Ectodermal cell (in vitro differentiated cells): ENCODE measurements around the gene LRP1-AS.

Experiments
- H3K27ac ChIP-seq: 2 replicates; pipeline ENCODE4 v1.7.0; 2013; ENCODE audit warnings: mild to moderate bottlenecking, low read depth, low read length; ENCODE audit not compliant: insufficient read depth, poor library complexity, severe bottlenecking
- H3K27me3 ChIP-seq: 2 replicates; pipeline ENCODE4 v1.7.0; 2013; ENCODE audit warnings: mild to moderate bottlenecking, low read length; ENCODE audit not compliant: insufficient read depth, control insufficient read depth, poor library complexity, severe bottlenecking
- H3K36me3 ChIP-seq: one replicate; pipeline ENCODE4 v1.7.0; 2013; ENCODE audit warnings: low read length; ENCODE audit not compliant: control insufficient read depth, insufficient read depth
- H3K4me1 ChIP-seq: one replicate; pipeline ENCODE4 v1.7.0; 2013; ENCODE audit warnings: low read length; ENCODE audit not compliant: control insufficient read depth, insufficient read depth
- H3K4me3 ChIP-seq: 2 replicates; pipeline ENCODE4 v1.7.0; 2013; ENCODE audit warnings: low read depth, low read length, control low read depth; ENCODE audit not compliant: insufficient read depth
- H3K9me3 ChIP-seq: 2 replicates; pipeline ENCODE4 v1.7.0; 2013; ENCODE audit warnings: mild to moderate bottlenecking, low read length, moderate library complexity; ENCODE audit not compliant: control insufficient read depth
- WGBS, 2 experiments: methylation state at CpG; one replicate each; pipeline ENCODE4 v1.1.7; 2013; ENCODE audit warnings: missing lambda C conversion rate in 2 of 2; 5-methylcytosine and 5-hydroxymethylcytosine counted together

The LRP1-AS gene

GRCh38 chr12:57161491-57161890 is 14.1 kb upstream of the LRP1-AS start:
- WGBS, 2 experiments = 95 to 97% methylated on average over 7 of the region's 7 CpGs
- Histone ChIP-seq H3K27me3 (no peaks in the 10 kb centered on the region), H3K4me3 (no peak overlapping the region), H3K36me3 (peaks cover 53% of the 10 kb centered on the region), H3K27ac (no peak overlapping the region), H3K4me1 (no peaks in the 10 kb centered on the region), H3K9me3 (no peaks in the 10 kb centered on the region)

GRCh38 chr12:57160741-57161140 is 13.3 kb upstream of the LRP1-AS start:
- no peaks in the 10 kb centered on the region for H3K27me3 ChIP-seq
- WGBS, 2 experiments = 97% methylated on average over 14 of the region's 14 CpGs
- H3K27ac ChIP-seq = no peak overlapping the region
- H3K9me3 ChIP-seq = no peaks in the 10 kb centered on the region
- H3K4me3 ChIP-seq = no peak overlapping the region
- H3K36me3 ChIP-seq = peaks cover 53% of the 10 kb centered on the region
- H3K4me1 ChIP-seq = no peaks in the 10 kb centered on the region

DNA sequence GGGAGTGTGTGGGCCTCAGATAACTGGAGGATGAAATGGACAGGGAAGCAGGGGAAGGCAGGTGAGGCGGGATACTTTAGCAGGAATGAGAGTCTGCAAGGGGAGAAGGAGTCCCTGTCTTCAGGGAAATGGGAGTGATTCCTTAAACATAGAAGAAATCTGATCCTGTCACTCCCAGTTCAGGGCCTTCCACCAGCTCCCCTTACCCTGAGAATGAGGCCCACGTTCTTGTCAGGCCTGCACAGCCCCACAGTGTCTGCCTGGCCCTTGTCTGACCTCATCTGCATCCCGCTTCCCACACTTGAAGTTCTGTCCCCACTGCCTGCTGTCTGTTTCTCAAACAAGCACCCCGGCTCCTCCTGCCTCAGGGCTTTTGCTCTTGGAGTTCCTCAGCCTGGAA is 12.6 kb upstream of the LRP1-AS start:
- peaks cover 53% of the 10 kb centered on the region for H3K36me3 ChIP-seq

DNA sequence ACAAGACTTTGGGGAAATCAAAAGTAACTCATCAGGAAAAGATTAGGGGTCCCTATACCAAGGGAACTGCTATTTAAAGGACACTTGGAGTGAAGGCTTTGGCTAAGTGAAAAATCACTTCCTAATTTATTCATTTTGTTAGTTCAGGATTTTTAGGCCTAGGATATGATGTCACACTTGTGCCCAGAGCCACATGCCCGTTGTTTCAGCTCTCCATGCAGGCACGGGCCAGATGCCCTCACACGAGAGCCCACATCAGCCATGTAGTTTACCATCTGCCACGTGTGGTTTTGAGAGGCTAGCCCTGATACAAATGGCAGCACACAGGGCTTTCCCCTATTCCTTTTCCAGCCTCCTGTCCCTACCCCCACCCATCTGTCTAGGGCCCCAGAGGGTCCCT is 11.9 kb upstream of the LRP1-AS start:
- WGBS, 2 experiments = 92 to 95% methylated on average over 4 of the region's 4 CpGs
- no peaks in the 10 kb centered on the region for H3K4me1 ChIP-seq
- no peak overlapping the region for H3K4me3 ChIP-seq
- no peak overlapping the region for H3K27ac ChIP-seq
- peaks cover 53% of the 10 kb centered on the region for H3K36me3 ChIP-seq
- H3K27me3 ChIP-seq = no peaks in the 10 kb centered on the region
- H3K9me3 ChIP-seq = no peaks in the 10 kb centered on the region

More for the DNA sequence above, 12.6 kb upstream of the LRP1-AS start:
- WGBS, 2 experiments = 91 to 95% methylated on average over 4 of the region's 4 CpGs
- Histone ChIP-seq H3K4me3 (no peak overlapping the region), H3K9me3 (no peaks in the 10 kb centered on the region), H3K27ac (no peak overlapping the region), H3K27me3 (no peaks in the 10 kb centered on the region), H3K4me1 (no peaks in the 10 kb centered on the region)

- no peaks in the 10 kb centered on the region for H3K9me3 ChIP-seq
- no peaks in the 10 kb centered on the region for H3K4me1 ChIP-seq
- H3K4me3 ChIP-seq = no peak overlapping the region
- peaks cover 53% of the 10 kb centered on the region for H3K36me3 ChIP-seq
- 78% methylated on average over 4 of the region's 4 CpGs for WGBS, 2 experiments
- no peaks in the 10 kb centered on the region for H3K27me3 ChIP-seq
- no peak overlapping the region for H3K27ac ChIP-seq
Measured at GRCh38 chr12:57158665-57159064, 11.2 kb upstream of the LRP1-AS start.

- WGBS, 2 experiments = 94 to 95% methylated on average over 16 of the region's 16 CpGs
- Histone ChIP-seq H3K4me1 (no peaks in the 10 kb centered on the region), H3K36me3 (peaks cover 53% of the 10 kb centered on the region)
Measured at GRCh38 chr12:57158186-57158585, 10.8 kb upstream of the LRP1-AS start.

DNA sequence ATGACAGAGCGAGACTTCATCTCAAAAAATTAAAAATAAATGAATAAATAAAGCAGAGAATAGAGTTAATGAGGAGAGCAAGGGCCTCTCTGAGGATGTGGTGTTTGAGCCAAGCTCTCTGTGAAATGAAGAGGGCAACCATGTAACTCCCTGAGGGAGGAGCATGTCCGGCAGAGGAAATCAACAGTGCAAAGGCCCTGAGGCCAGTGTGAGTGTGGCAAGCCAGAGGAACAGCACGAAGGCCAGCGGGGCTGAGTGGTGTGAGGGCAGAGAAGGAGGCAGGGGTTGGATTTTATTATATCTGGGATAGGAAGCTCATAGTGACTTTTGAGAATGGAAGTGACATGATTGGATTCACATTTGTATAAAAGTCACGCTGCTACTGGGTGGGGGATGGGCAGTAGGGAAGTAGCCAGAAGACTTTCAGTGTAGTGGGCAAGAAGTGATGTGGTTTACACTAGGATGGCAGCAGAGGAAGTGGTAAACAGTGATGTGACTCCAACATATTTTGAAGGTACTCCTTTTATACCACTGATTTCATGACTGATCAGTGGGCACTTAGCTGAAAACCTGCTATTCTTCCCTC is 10.3 kb upstream of the LRP1-AS start:
- Histone ChIP-seq H3K27me3 (no peaks in the 10 kb centered on the region), H3K9me3 (no peaks in the 10 kb centered on the region), H3K4me1 (no peaks in the 10 kb centered on the region), H3K27ac (no peak overlapping the region), H3K36me3 (peaks cover 48% of the 10 kb centered on the region), H3K4me3 (no peak overlapping the region)
- WGBS, 2 experiments = 92 to 93% methylated on average over 4 to 5 of the region's 5 CpGs

More at GRCh38 chr12:57158186-57158585, 10.8 kb upstream of the LRP1-AS start:
- H3K9me3 ChIP-seq = no peaks in the 10 kb centered on the region
- no peaks in the 10 kb centered on the region for H3K27me3 ChIP-seq
- no peak overlapping the region for H3K4me3 ChIP-seq
- no peak overlapping the region for H3K27ac ChIP-seq

DNA sequence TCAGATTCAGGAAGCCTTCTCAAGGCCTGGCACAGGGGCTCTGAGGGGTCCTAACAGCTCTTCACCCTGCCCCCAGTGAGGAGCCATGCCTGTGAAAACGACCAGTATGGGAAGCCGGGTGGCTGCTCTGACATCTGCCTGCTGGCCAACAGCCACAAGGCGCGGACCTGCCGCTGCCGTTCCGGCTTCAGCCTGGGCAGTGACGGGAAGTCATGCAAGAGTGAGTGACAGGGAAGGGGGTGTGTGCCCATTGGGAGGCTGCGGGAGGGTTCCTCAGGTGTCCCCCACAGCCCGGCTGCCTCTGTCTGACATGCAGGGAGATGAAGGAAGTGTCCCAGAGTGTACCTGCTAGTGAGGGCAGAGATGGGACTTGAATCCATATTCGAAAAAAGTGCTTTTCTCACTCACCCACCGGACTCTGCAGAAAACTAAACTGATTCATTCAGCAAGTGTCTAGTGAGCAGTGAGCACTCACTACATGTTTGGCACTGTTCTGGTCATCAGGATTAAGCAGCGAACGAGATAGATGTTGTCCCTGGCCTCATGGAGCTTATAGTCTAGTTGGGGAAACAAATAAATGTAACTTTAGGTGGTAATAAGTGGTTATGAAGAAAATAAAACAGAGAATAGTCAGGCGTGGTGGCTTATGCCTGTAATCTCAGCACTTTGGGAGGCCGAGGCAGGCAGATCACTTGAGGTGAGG is 9.4 kb upstream of the LRP1-AS start:
- Histone ChIP-seq H3K27ac (no peak overlapping the region), H3K27me3 (no peaks in the 10 kb centered on the region), H3K36me3 (peaks cover 41% of the 10 kb centered on the region), H3K9me3 (no peaks in the 10 kb centered on the region), H3K4me3 (no peak overlapping the region), H3K4me1 (peaks cover 6% of the 10 kb centered on the region)
- WGBS, 2 experiments = 95 to 96% methylated on average over 16 of the region's 16 CpGs

DNA sequence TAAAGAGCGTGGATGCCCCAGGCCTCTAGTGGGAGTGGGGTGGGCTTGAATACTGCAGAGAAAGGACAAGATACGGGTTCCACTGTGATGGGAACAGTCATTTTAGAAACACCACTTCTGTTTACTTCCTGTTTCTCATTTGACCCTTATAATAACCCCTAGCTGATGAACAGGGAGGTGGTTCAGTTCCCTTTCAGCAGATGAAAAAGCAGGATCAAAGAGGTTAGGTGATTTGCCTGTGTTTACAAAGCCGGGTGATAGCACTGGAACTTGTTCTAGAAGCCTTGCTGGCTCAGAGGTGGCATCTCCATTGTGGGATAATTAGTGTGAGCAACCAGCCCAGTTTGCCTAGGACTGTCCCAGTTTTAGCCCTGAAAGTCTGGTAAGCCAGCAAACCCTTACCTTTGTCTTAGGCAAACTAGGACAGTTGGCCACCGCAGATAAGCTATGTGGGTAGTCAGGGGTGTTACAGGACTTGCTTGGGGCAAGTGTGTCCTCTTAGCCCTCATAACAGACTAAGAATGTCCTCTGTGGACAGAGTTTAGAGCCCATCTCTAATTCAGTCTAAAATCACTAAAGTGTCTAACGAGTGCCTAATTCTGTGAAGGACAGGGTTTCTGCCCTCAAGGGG is 7.5 kb upstream of the LRP1-AS start:
- Histone ChIP-seq H3K27me3 (no peaks in the 10 kb centered on the region), H3K4me1 (peaks cover 9% of the 10 kb centered on the region), H3K4me3 (no peak overlapping the region), H3K27ac (no peak overlapping the region), H3K36me3 (peaks cover 36% of the 10 kb centered on the region), H3K9me3 (no peaks in the 10 kb centered on the region)
- 93 to 94% methylated on average over 5 of the region's 5 CpGs for WGBS, 2 experiments

GRCh38 chr12:57154076-57154475 is 6.7 kb upstream of the LRP1-AS start:
- H3K36me3 ChIP-seq = peaks cover 30% of the 10 kb centered on the region
- peaks cover 9% of the 10 kb centered on the region for H3K4me1 ChIP-seq
- H3K27ac ChIP-seq = no peak overlapping the region
- H3K4me3 ChIP-seq = no peak overlapping the region
- no peaks in the 10 kb centered on the region for H3K27me3 ChIP-seq
- 97% methylated on average over 6 of the region's 6 CpGs for WGBS, 2 experiments
- no peaks in the 10 kb centered on the region for H3K9me3 ChIP-seq
